GM18870 (cell line): ENCODE measurements around the gene CARMIL3.
A peak's percentile ranks its signal among the peaks of the same experiment; 100 is the strongest.
"Not testable (repeated sequence)": the region's sequence is repeated elsewhere in the genome, so short reads cannot be mapped to it uniquely, and the experiment has no call there.

Source experiments
- ATAC-seq: cut with Tn5 transposase; IDR thresholded peaks from one replicate; pipeline ENCODE4 v1.9.1; 2021; ENCODE audit warnings: moderate library complexity; ENCODE audit not compliant: unreplicated experiment

CARMIL3 gene

GRCh38 chr14:24093901-24094840, 42.4 kb downstream of the CARMIL3 start, which contains the start of gene PCK2:
Gene PCK2 (plus strand): TSS chr14:24094311. CDS start chr14:24094406, 95 bp downstream.
- no peak for ATAC-seq

- no peak for ATAC-seq
These were observed 43.0 kb downstream of the CARMIL3 start for GRCh38 chr14:24094841-24095270.

GRCh38 chr14:24095271-24096068, 43.7 kb downstream of the CARMIL3 start:
- peak; percentile 71 for ATAC-seq

GRCh38 chr14:24096545-24097181, 44.9 kb downstream of the CARMIL3 start:
- no peak for ATAC-seq

GRCh38 chr14:24098229-24098926, 46.6 kb downstream of the CARMIL3 start:
- no peak for ATAC-seq

- ATAC-seq = no peak
These were observed 47.4 kb downstream of the CARMIL3 start for GRCh38 chr14:24098927-24099813.

GRCh38 chr14:24100197-24100981, 48.6 kb downstream of the CARMIL3 start:
- ATAC-seq = no peak

GRCh38 chr14:24100982-24101494, 49.2 kb downstream of the CARMIL3 start:
- ATAC-seq = no peak

- no peak for ATAC-seq
These were observed 50.7 kb downstream of the CARMIL3 start for GRCh38 chr14:24102357-24103048.

- no peak for ATAC-seq
These were observed 51.6 kb downstream of the CARMIL3 start for GRCh38 chr14:24103451-24103850.

- not testable (repeated sequence) for ATAC-seq
These were observed 53.9 kb downstream of the CARMIL3 start for GRCh38 chr14:24105609-24106239.

- ATAC-seq = no peak
These were observed 55.0 kb downstream of the CARMIL3 start for GRCh38 chr14:24106672-24107271.

- peak; percentile 14 for ATAC-seq
These were observed 56.6 kb downstream of the CARMIL3 start for GRCh38 chr14:24108336-24108874.

GRCh38 chr14:24110060-24110459, 58.3 kb downstream of the CARMIL3 start:
- no peak for ATAC-seq

GRCh38 chr14:24110523-24110922, 58.7 kb downstream of the CARMIL3 start:
- ATAC-seq = no peak

GRCh38 chr14:24113379-24113800, 61.6 kb downstream of the CARMIL3 start:
- ATAC-seq = no peak
